GM23338 (cell line): Measurements from ENCODE around the gene MSGN1.

Experiments
- CREB1 ChIP-seq: fragments of 250-450 bp; sonication (Bioruptor Pico); IDR thresholded peaks from 2 replicates; pipeline ENCODE4 v1.5.0; 2020; ENCODE audit warnings: low read depth, mild to moderate bottlenecking, moderate library complexity
- EZH2 ChIP-seq: fragments of 200-600 bp; sonication (generic); IDR thresholded peaks from one replicate; pipeline ENCODE4 v1.8.0; 2017; ENCODE audit warnings: antibody characterized with exemption, mild to moderate bottlenecking, low read depth; ENCODE audit not compliant: unreplicated experiment
- EZH2phosphoT487 ChIP-seq: fragments of 200-600 bp; sonication (generic); IDR thresholded peaks from one replicate; pipeline ENCODE4 v1.8.1; 2018; ENCODE audit warnings: antibody characterized with exemption; ENCODE audit not compliant: unreplicated experiment
- POLR2AphosphoS5 ChIP-seq: IDR thresholded peaks from 2 replicates; pipeline ENCODE4 v1.6.1; 2016; ENCODE audit warnings: antibody characterized with exemption, low read depth
- ZNF114 ChIP-seq: fragments of 250-450 bp; sonication (Bioruptor Pico); IDR thresholded peaks from 2 replicates; pipeline ENCODE4 v1.5.0; 2020; ENCODE audit warnings: mild to moderate bottlenecking, moderate library complexity
- ZNF331 ChIP-seq: fragments of 250-450 bp; sonication (Bioruptor Pico); IDR thresholded peaks from 2 replicates; pipeline ENCODE4 v1.5.0; 2020; ENCODE audit warnings: low read depth, mild to moderate bottlenecking, moderate library complexity
- TF ChIP-seq, protein P1 (sequence below), 2 experiments: fragments of 200-600 bp in 1 of 2; sonication (generic) in 1 of 2; conservative IDR thresholded peaks; 2 replicates each; pipeline versions ENCODE4 v1.5.1 to v1.6.1; 2016 to 2017; ENCODE audit warnings: antibody characterized with exemption in 2 of 2, low read depth in 2 of 2, mild to moderate bottlenecking in 2 of 2, moderate library complexity in 1 of 2
- TF ChIP-seq, protein P2 (sequence below): IDR thresholded peaks from one replicate; pipeline ENCODE4 v1.6.1; 2018; ENCODE audit warnings: antibody characterized with exemption; ENCODE audit not compliant: unreplicated experiment
- TF ChIP-seq, protein P3 (sequence below): IDR thresholded peaks from 2 replicates; pipeline ENCODE4 v1.6.1; 2016; ENCODE audit warnings: antibody characterized with exemption

DNA sequence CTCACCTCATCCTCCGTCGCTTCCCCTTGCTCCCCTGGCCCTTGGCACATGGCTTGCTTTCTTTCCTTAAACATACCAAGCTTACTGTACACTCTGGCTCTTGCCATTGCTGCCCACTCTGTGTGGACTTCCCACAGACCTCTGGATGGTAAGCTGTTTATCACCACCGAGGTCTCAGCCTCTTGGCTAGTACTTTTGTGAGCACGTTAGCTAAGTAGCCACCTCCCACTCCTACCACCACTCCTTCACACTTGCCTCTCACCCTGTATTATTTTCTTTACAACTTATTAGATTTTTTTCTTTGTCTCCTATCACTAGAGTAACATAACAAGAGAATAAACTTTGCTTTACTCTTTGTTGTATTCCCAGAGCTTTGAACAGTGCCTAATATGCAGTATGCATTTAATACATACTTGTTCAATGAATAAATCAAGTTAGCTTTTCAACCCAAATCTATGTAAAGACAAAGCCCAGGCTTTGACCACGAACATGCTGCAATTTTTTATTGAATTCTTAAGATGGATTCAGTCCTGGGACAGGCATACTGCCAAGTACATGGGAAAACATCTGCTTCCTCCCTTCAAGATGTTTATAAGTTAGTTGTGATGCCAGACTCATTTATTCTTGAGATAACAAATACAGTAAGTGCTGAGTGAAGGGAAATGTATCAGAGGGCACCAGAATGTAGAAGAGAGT, 25.0 kb upstream of the MSGN1 start:
- TF ChIP-seq EZH2, result no peak
- TF ChIP-seq, protein P1, sequence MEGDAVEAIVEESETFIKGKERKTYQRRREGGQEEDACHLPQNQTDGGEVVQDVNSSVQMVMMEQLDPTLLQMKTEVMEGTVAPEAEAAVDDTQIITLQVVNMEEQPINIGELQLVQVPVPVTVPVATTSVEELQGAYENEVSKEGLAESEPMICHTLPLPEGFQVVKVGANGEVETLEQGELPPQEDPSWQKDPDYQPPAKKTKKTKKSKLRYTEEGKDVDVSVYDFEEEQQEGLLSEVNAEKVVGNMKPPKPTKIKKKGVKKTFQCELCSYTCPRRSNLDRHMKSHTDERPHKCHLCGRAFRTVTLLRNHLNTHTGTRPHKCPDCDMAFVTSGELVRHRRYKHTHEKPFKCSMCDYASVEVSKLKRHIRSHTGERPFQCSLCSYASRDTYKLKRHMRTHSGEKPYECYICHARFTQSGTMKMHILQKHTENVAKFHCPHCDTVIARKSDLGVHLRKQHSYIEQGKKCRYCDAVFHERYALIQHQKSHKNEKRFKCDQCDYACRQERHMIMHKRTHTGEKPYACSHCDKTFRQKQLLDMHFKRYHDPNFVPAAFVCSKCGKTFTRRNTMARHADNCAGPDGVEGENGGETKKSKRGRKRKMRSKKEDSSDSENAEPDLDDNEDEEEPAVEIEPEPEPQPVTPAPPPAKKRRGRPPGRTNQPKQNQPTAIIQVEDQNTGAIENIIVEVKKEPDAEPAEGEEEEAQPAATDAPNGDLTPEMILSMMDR (conservative IDR thresholded peaks at IDR 0.05; ENCODE audit: low read depth in 2 of 2), result no peak
- TF ChIP-seq POLR2AphosphoS5, result no peak
- no peak for TF ChIP-seq ZNF114 (CRISPR knock-in tag)
- TF ChIP-seq EZH2phosphoT487, result no peak
- TF ChIP-seq CREB1 (CRISPR knock-in tag), result no peak
- TF ChIP-seq, protein P2, sequence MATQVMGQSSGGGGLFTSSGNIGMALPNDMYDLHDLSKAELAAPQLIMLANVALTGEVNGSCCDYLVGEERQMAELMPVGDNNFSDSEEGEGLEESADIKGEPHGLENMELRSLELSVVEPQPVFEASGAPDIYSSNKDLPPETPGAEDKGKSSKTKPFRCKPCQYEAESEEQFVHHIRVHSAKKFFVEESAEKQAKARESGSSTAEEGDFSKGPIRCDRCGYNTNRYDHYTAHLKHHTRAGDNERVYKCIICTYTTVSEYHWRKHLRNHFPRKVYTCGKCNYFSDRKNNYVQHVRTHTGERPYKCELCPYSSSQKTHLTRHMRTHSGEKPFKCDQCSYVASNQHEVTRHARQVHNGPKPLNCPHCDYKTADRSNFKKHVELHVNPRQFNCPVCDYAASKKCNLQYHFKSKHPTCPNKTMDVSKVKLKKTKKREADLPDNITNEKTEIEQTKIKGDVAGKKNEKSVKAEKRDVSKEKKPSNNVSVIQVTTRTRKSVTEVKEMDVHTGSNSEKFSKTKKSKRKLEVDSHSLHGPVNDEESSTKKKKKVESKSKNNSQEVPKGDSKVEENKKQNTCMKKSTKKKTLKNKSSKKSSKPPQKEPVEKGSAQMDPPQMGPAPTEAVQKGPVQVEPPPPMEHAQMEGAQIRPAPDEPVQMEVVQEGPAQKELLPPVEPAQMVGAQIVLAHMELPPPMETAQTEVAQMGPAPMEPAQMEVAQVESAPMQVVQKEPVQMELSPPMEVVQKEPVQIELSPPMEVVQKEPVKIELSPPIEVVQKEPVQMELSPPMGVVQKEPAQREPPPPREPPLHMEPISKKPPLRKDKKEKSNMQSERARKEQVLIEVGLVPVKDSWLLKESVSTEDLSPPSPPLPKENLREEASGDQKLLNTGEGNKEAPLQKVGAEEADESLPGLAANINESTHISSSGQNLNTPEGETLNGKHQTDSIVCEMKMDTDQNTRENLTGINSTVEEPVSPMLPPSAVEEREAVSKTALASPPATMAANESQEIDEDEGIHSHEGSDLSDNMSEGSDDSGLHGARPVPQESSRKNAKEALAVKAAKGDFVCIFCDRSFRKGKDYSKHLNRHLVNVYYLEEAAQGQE, result no peak
- TF ChIP-seq, protein P3, sequence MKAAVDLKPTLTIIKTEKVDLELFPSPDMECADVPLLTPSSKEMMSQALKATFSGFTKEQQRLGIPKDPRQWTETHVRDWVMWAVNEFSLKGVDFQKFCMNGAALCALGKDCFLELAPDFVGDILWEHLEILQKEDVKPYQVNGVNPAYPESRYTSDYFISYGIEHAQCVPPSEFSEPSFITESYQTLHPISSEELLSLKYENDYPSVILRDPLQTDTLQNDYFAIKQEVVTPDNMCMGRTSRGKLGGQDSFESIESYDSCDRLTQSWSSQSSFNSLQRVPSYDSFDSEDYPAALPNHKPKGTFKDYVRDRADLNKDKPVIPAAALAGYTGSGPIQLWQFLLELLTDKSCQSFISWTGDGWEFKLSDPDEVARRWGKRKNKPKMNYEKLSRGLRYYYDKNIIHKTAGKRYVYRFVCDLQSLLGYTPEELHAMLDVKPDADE, result no peak
- TF ChIP-seq ZNF331 (CRISPR knock-in tag), result no peak
